SK-MEL-5 (cell line): ENCODE data around the gene C7orf33. TPM values are rescaled to one million over a fixed set of nuclear protein-coding genes. Genes with fewer than 3 reads are reported as not detected.

Source experiments
- DNase-seq: peaks from one replicate; pipeline ENCODE4 v3.0.0-alpha.2; 2016; ENCODE audit warnings: low read depth, low spot score
- in situ Hi-C: cut with HindIII; loops from 2 replicates; pipeline ENCODE4 v1.10.0; 2016; ENCODE audit warnings: low sequenced_read_pairs, high pct_unique_total_duplicates, low pct_unique_long_range_greater_than_20kb
- total RNA-seq: library from RNA; depleted of rRNA; stranded (reverse); fragments of >200 nt; shearing (Covaris generic); gene quantifications from 2 replicates; pipeline ENCODE4 v1.2.3, GENCODE V29; 2014; rRNA removed

The C7orf33 gene
- total RNA-seq, 1 experiment from 2014 or later: not detected

DNA sequence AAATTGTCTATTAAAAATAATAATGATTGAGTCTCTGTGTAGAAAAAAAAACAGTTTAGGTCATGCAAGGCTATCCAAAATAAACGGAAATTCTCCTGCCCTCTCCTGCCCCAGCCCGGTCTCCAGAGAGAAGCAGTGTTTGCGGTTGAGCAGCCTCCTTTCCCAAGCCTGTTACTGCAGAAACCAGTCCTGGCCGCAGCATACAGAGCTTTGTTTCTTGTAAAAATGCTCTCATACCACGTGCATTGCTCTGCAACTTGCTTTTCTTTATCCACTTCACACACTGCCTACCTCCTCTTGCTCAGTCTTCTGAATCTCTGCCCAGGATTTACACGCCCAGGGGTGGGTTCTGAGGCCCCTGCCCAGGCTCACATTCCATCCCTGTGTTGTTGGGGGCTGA is 73.8 kb downstream of the C7orf33 start:
- in situ Hi-C loops: no loop called here
- peak; percentile 39 for DNase-seq

- no peak for DNase-seq
- in situ Hi-C loops: no loop called here
These were observed 74.7 kb downstream of the C7orf33 start for GRCh38 chr7:148665221-148665620.

Other genes starting within 250 kb of the C7orf33 start
- gene CUL1, start 108.1 kb downstream of the C7orf33 start, total RNA-seq: 68.4 and 68.6 TPM in 2 replicates